B cell (primary cell): Measurements from ENCODE around the gene PPP1R3C. TPM values are rescaled to one million over a fixed set of nuclear protein-coding genes. Genes with fewer than 3 reads are reported as not detected.

Experiments used
- ATAC-seq: fragments of 200-7000 bp; cut with Tn5 transposase; one replicate; pipeline ENCODE4 v1.10.0; 2021; ENCODE audit warnings: low read depth, mild to moderate bottlenecking, moderate number of reproducible peaks, moderate library complexity
- CTCF ChIA-PET: fragments of 350-600 bp; sonication (Branson Sonifier 250); formaldehyde crosslinking; loops from one replicate; lab custom pipeline; 2021; ENCODE audit warnings: antibody characterized with exemption, inconsistent platforms; lab: Charles Lee
- POLR2A ChIA-PET: fragments of 350-600 bp; sonication (Branson Sonifier 250); formaldehyde crosslinking; loops from one replicate; lab custom pipeline; 2021; ENCODE audit warnings: antibody characterized with exemption; lab: Charles Lee
- DNase-seq: peaks from one replicate; pipeline ENCODE4 v3.0.0; 2013
- H2AFZ ChIP-seq: 2 replicates; pipeline ENCODE4 v1.6.1; 2012; ENCODE audit warnings: mild to moderate bottlenecking, low read depth, low read length; ENCODE audit not compliant: insufficient read depth, poor library complexity, severe bottlenecking
- H3K27ac ChIP-seq, 2 donors: 1 replicate in 1 of 2; 2 replicates in 1 of 2; pipeline ENCODE4 v1.5.1; 2012 to 2013; ENCODE audit warnings: low read length in 2 of 2, mild to moderate bottlenecking in 2 of 2, moderate library complexity in 1 of 2
- H3K27me3 ChIP-seq, 4 experiments: fragments of 200-600 bp in 1 of 4; sonication (generic) in 1 of 4; replicated peaks in 1 of 4; 1 replicate in 2 of 4; 2 replicates in 2 of 4; pipeline versions ENCODE4 v1.6.1 to v1.7.0; 2013 to 2016; ENCODE audit warnings: low read length in 3 of 4, mild to moderate bottlenecking in 2 of 4, mixed read lengths in 1 of 4, moderate library complexity in 1 of 4; ENCODE audit not compliant: insufficient read depth in 4 of 4, control insufficient read depth in 3 of 4; ENCODE audit errors: control extremely low read depth in 1 of 4
- H3K36me3 ChIP-seq, 2 experiments: replicated peaks in 1 of 2; 1 replicate in 1 of 2; 2 replicates in 1 of 2; pipeline versions ENCODE4 v1.6.1 to v1.7.1; 2013; ENCODE audit warnings: low read length in 1 of 2; ENCODE audit not compliant: insufficient read depth in 2 of 2, control insufficient read depth in 1 of 2; ENCODE audit errors: control extremely low read depth in 1 of 2, extremely low read depth in 1 of 2
- H3K4me1 ChIP-seq, 2 donors: fragments of 200-600 bp in 1 of 2; sonication (generic) in 1 of 2; 1 replicate in 1 of 2; 2 replicates in 1 of 2; pipeline versions ENCODE4 v1.5.1 to v1.6.1; 2013 to 2017; ENCODE audit warnings: low read length in 2 of 2; ENCODE audit not compliant: control insufficient read depth in 2 of 2, insufficient read depth in 2 of 2
- H3K4me2 ChIP-seq: replicated peaks from 2 replicates; pipeline ENCODE3; 2012; ENCODE audit warnings: mild to moderate bottlenecking, low read depth, low read length; ENCODE audit not compliant: poor library complexity, severe bottlenecking
- H3K4me3 ChIP-seq, 5 experiments: fragments of 200-600 bp in 1 of 5; sonication (generic) in 1 of 5; 1 replicate in 3 of 5; 2 replicates in 2 of 5; pipeline versions ENCODE4 v1.5.1 to v1.7.0; 2011 to 2016; ENCODE audit warnings: low read length in 4 of 5, mild to moderate bottlenecking in 4 of 5, low read depth in 2 of 5, control low read depth in 1 of 5, moderate library complexity in 1 of 5; ENCODE audit not compliant: insufficient read depth in 1 of 5; ENCODE audit errors: control extremely low read depth in 1 of 5, extremely low read depth in 1 of 5
- H3K79me2 ChIP-seq: fragments of 200-600 bp; sonication (generic); one replicate; pipeline ENCODE4 v1.6.0; 2016; ENCODE audit warnings: low read length; ENCODE audit not compliant: control insufficient read depth, insufficient read depth
- H3K9ac ChIP-seq: fragments of 200-600 bp; sonication (generic); 2 replicates; pipeline ENCODE4 v1.6.1; 2017; ENCODE audit warnings: mild to moderate bottlenecking, low read length, moderate library complexity
- H3K9me3 ChIP-seq, 3 donors: one replicate each; pipeline versions ENCODE4 v1.6.1 to v1.7.1; 2013; ENCODE audit warnings: low read length in 2 of 3; ENCODE audit not compliant: control insufficient read depth in 2 of 3, insufficient read depth in 1 of 3; ENCODE audit errors: control extremely low read depth in 1 of 3
- H4K20me1 ChIP-seq: 2 replicates; pipeline ENCODE4 v1.6.0; 2012; ENCODE audit warnings: mild to moderate bottlenecking, low read length; ENCODE audit not compliant: insufficient read depth, control insufficient read depth, poor library complexity, severe bottlenecking
- H3K27ac Mint-ChIP-seq: one replicate; pipeline ENCODE4 v1.8.0; 2021; ENCODE audit warnings: mixed read lengths
- H3K27me3 Mint-ChIP-seq: one replicate; pipeline ENCODE4 v1.8.0; 2021; ENCODE audit warnings: mixed read lengths
- H3K4me1 Mint-ChIP-seq: one replicate; pipeline ENCODE4 v1.8.0; 2021; ENCODE audit warnings: mixed read lengths
- H3K4me3 Mint-ChIP-seq: one replicate; pipeline ENCODE4 v1.8.0; 2021; ENCODE audit warnings: mixed read lengths
- H3K9me3 Mint-ChIP-seq: one replicate; pipeline ENCODE4 v1.8.0; 2022; ENCODE audit warnings: mixed read lengths; ENCODE audit not compliant: insufficient read depth
- EZH2 ChIP-seq: IDR thresholded peaks from 2 replicates; pipeline ENCODE4 v1.6.1; 2012; ENCODE audit warnings: borderline replicate concordance, low read depth, mild to moderate bottlenecking, moderate library complexity, low read length; ENCODE audit not compliant: insufficient read depth, poor library complexity, severe bottlenecking
- whole genome bisulfite sequencing: methylation state at CpG from one replicate; pipeline ENCODE4 v1.1.5; 2013; ENCODE audit warnings: missing lambda C conversion rate; ENCODE audit not compliant: insufficient coverage; 5-methylcytosine and 5-hydroxymethylcytosine counted together
- intact Hi-C: fragments of 100-400 bp; cut with micrococcal nuclease; formaldehyde crosslinking; loops from one replicate; pipeline ENCODE4 v1.10.0; 2022
- polyA plus RNA-seq: library from polyadenylated mRNA; depleted of rRNA; stranded (reverse); fragments of >200 nt; gene quantifications from 2 replicates; pipeline ENCODE4 v1.2.3, GENCODE V29; 2012
- total RNA-seq, 2 donors: library from RNA; stranded (reverse); fragments of 120-200 nt in 1 of 2; gene quantifications; 1 replicate in 1 of 2; 2 replicates in 1 of 2; pipeline versions ENCODE4 v1.2.3 to v1.2.4, GENCODE V29; 2013 to 2022
- TF ChIP-seq, protein P1 (sequence below): fragments of 200-600 bp; IDR thresholded peaks from one replicate; pipeline ENCODE4 v1.8.0; 2022; ENCODE audit warnings: antibody characterized with exemption, mild to moderate bottlenecking

Gene PPP1R3C
- total and polyA plus RNA-seq, 2 donors (not counting 1 experiment from before 2014, with no cell fraction given): not detected

- WGBS: 96% methylated on average over 3 of the region's 3 CpGs
- POLR2A ChIA-PET: no interaction called here
- no peak for ATAC-seq
Measured at GRCh38 chr10:91679296-91679695, 46.4 kb upstream of the PPP1R3C start.

DNA sequence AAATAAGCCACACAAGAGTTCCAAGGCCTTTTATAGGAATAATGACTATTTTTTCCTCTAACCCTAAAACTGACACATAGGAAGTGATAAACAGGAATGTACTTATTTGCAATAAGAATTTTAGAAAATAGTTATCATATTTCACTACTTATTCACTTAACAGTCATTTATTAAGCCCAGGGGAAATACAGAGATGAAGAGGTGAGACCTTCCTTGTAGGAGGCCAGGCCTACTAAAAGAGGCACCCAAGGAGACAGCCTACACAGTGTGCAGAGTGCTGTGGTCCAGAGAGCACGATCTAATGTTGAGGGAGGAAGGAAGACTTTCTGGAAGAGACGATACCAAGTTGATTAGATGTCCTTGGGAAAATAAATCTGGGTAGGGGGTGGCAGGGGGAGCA is 45.0 kb upstream of the PPP1R3C start:
- Histone ChIP-seq H3K27ac (no peak overlapping the region), H3K9ac (no peak overlapping the region), H4K20me1 (no peaks in the 10 kb centered on the region), H3K4me1 (no peaks in the 10 kb centered on the region), H3K27me3 (peaks cover 0 to 4% (median 0%) of the 10 kb centered on the region in 4 experiments), H2AFZ (no peak overlapping the region), H3K36me3 (no peaks in the 10 kb centered on the region), H3K79me2 (no peaks in the 10 kb centered on the region), H3K4me2 (no peak overlapping the region), H3K4me3 (no peak overlapping the region), H3K9me3 (no peaks in the 10 kb centered on the region)
- ChIA-PET CTCF (no interaction called here), POLR2A (no interaction called here)
- no peaks in the 10 kb centered on the region for H3K4me1 Mint-ChIP-seq
- peaks cover 20% of the 10 kb centered on the region for H3K27me3 Mint-ChIP-seq
- DNase-seq (no peak), ATAC-seq (no peak)
- WGBS: 79% methylated on average over 2 of the region's 2 CpGs
- no peaks in the 10 kb centered on the region for H3K9me3 Mint-ChIP-seq
- intact Hi-C loops: no loop called here
- no peak overlapping the region for H3K4me3 Mint-ChIP-seq
- no peak for TF ChIP-seq EZH2
- TF ChIP-seq, protein P1, sequence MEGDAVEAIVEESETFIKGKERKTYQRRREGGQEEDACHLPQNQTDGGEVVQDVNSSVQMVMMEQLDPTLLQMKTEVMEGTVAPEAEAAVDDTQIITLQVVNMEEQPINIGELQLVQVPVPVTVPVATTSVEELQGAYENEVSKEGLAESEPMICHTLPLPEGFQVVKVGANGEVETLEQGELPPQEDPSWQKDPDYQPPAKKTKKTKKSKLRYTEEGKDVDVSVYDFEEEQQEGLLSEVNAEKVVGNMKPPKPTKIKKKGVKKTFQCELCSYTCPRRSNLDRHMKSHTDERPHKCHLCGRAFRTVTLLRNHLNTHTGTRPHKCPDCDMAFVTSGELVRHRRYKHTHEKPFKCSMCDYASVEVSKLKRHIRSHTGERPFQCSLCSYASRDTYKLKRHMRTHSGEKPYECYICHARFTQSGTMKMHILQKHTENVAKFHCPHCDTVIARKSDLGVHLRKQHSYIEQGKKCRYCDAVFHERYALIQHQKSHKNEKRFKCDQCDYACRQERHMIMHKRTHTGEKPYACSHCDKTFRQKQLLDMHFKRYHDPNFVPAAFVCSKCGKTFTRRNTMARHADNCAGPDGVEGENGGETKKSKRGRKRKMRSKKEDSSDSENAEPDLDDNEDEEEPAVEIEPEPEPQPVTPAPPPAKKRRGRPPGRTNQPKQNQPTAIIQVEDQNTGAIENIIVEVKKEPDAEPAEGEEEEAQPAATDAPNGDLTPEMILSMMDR: no peak
- H3K27ac Mint-ChIP-seq: no peak overlapping the region

More at GRCh38 chr10:91679296-91679695, 46.4 kb upstream of the PPP1R3C start:
- no peak overlapping the region for H3K4me2 ChIP-seq
- H3K4me3 ChIP-seq: no peak overlapping the region
- Mint-ChIP-seq H3K27ac (no peak overlapping the region), H3K4me3 (no peak overlapping the region), H3K9me3 (no peaks in the 10 kb centered on the region), H3K27me3 (peaks cover 13% of the 10 kb centered on the region), H3K4me1 (no peaks in the 10 kb centered on the region)
- no peaks in the 10 kb centered on the region for H3K36me3 ChIP-seq
- H3K4me1 ChIP-seq: no peaks in the 10 kb centered on the region
- H4K20me1 ChIP-seq: no peaks in the 10 kb centered on the region
- no peak for DNase-seq
- H3K27ac ChIP-seq: no peak overlapping the region
- H3K27me3 ChIP-seq: peaks cover 0 to 4% (median 0%) of the 10 kb centered on the region in 4 experiments
- no peak overlapping the region for H2AFZ ChIP-seq
- no peaks in the 10 kb centered on the region for H3K79me2 ChIP-seq
- TF ChIP-seq, protein P1: no peak
- no peak for TF ChIP-seq EZH2
- CTCF ChIA-PET: no interaction called here
- intact Hi-C loops: no loop called here
- H3K9ac ChIP-seq: no peak overlapping the region
- no peaks in the 10 kb centered on the region for H3K9me3 ChIP-seq
